Measurements from ENCODE around the gene HERC6. TPM values are rescaled to one million over a fixed set of nuclear protein-coding genes. Genes with fewer than 3 reads are reported as not detected.
"Not testable (repeated sequence)": the region's sequence is repeated elsewhere in the genome, so short reads cannot be mapped to it uniquely, and the experiment has no call there.

HERC6 gene
- 10 to 100 TPM; 26.8 to 29.5 TPM for total RNA-seq
- 10 to 100 TPM; 28.4 to 32.0 TPM for polyA plus RNA-seq

GRCh38 chr4:88378691-88379559, at the start of gene HERC6:
TSS of gene HERC6 (plus strand) at chr4:88378852. CDS start at chr4:88378922, 70 bp downstream.
- peak; percentile 74 to 89 (median 80) for DNase-seq
- no peaks in the 10 kb centered on the region for H3K36me3 ChIP-seq (ENCODE audit: insufficient read depth, low read length)
- H3K27me3 ChIP-seq (ENCODE audit: insufficient read depth, low read length), result no peaks in the 10 kb centered on the region
- peaks cover 37 to 54% (median 43%) of the 10 kb centered on the region in 4 donors for H3K4me1 Mint-ChIP-seq
- H3K27ac ChIP-seq (ENCODE audit: low read depth, low read length), result peak within 1 kb of the TSS; percentile 86
- peak within 1 kb of the TSS; percentile 94 to 98 (median 97) for H3K27ac Mint-ChIP-seq
- H3K27me3 Mint-ChIP-seq, result no peaks in the 10 kb centered on the region
- H3K9me3 Mint-ChIP-seq, result peaks cover 0 to 2% (median 0%) of the 10 kb centered on the region in 8 donors
- peak within 1 kb of the TSS; percentile 95 to 99 (median 97) for H3K4me3 Mint-ChIP-seq
- H3K36me3 Mint-ChIP-seq, result peaks cover 13 to 18% of the 10 kb centered on the region in 2 donors
- ChIA-PET CTCF (ENCODE audit: partially characterized antibody) (interaction anchor here (0.7 to 2.6 kb wide), 15 partner anchors 9 to 136 kb away, joined by 3 to 18 read pairs (median 4); partner anchors contain the start of genes HERC5 and PPM1K), POLR2A (ENCODE audit: partially characterized antibody) (interaction anchor here (1.0 to 2.5 kb wide), 8 partner anchors 9 to 215 kb away, joined by 3 to 66 read pairs (median 4); partner anchors contain the start of genes HERC5 and PPM1K)
- no peaks in the 10 kb centered on the region for H3K9me3 ChIP-seq (ENCODE audit: control insufficient read depth in 1 of 2, low read length in 2 of 2)
- peak within 1 kb of the TSS; percentile 82 to 96 for H3K4me3 ChIP-seq (ENCODE audit: low read length in 2 of 2)
- H3K4me1 ChIP-seq (ENCODE audit: insufficient read depth, low read length), result peaks cover 37% of the 10 kb centered on the region
- intact Hi-C loops (cut with micrococcal nuclease), result loop anchor here (1.0 to 10.0 kb wide), 5 partner anchors 78 to 956 kb away; partner anchors contain the start of genes HERC3, HERC5, NUDT9 and PPM1K

GRCh38 chr4:88333741-88334405, 44.8 kb upstream of the HERC6 start:
- H3K27ac Mint-ChIP-seq, result no peak overlapping the region
- no peak overlapping the region for H3K4me3 Mint-ChIP-seq
- H3K36me3 Mint-ChIP-seq, result no peaks in the 10 kb centered on the region
- H3K4me1 Mint-ChIP-seq, result peaks cover 0 to 5% (median 3%) of the 10 kb centered on the region in 4 donors
- DNase-seq, result no peak
- Histone ChIP-seq H3K27ac (ENCODE audit: low read depth, low read length) (no peak overlapping the region), H3K4me3 (ENCODE audit: low read length in 2 of 2) (no peak overlapping the region), H3K36me3 (ENCODE audit: insufficient read depth, low read length) (no peaks in the 10 kb centered on the region), H3K9me3 (ENCODE audit: control insufficient read depth in 1 of 2, low read length in 2 of 2) (no peaks in the 10 kb centered on the region), H3K4me1 (ENCODE audit: insufficient read depth, low read length) (no peaks in the 10 kb centered on the region), H3K27me3 (ENCODE audit: insufficient read depth, low read length) (no peaks in the 10 kb centered on the region)
- H3K9me3 Mint-ChIP-seq, result peaks cover 0 to 3% (median 0%) of the 10 kb centered on the region in 8 donors
- ChIA-PET CTCF (ENCODE audit: partially characterized antibody) (interaction anchor here (0.7 kb wide), 2 partner anchors 8 to 181 kb away, joined by 3 read pairs; no protein-coding TSS in a partner anchor), POLR2A (ENCODE audit: partially characterized antibody) (no interaction called here)
- peaks cover 1 to 3% of the 10 kb centered on the region in 2 donors for H3K27me3 Mint-ChIP-seq
- intact Hi-C loops (cut with micrococcal nuclease), result no loop called here

GRCh38 chr4:88335092-88335665, 43.5 kb upstream of the HERC6 start:
- POLR2A ChIA-PET (ENCODE audit: partially characterized antibody), result interaction anchor here (0.7 kb wide), 1 partner anchor 90 kb away, joined by 3 read pairs; no protein-coding TSS in a partner anchor

GRCh38 chr4:88341227-88342192, 37.1 kb upstream of the HERC6 start:
- H3K27ac Mint-ChIP-seq, result peak overlapping the region in 1 of 7 donors; percentile 0
- ChIA-PET CTCF (ENCODE audit: partially characterized antibody) (interaction anchor here (1.1 kb wide), 2 partner anchors 11 to 174 kb away, joined by 3 to 4 read pairs; no protein-coding TSS in a partner anchor), POLR2A (ENCODE audit: partially characterized antibody) (interaction anchor here (1.5 kb wide), 1 partner anchor 57 kb away, joined by 7 read pairs; the partner anchor contains the start of gene PPM1K)
- H3K4me1 Mint-ChIP-seq, result no peaks in the 10 kb centered on the region
- Histone ChIP-seq H3K36me3 (ENCODE audit: insufficient read depth, low read length) (no peaks in the 10 kb centered on the region), H3K27me3 (ENCODE audit: insufficient read depth, low read length) (no peaks in the 10 kb centered on the region), H3K27ac (ENCODE audit: low read depth, low read length) (no peak overlapping the region), H3K4me3 (ENCODE audit: low read length in 2 of 2) (no peak overlapping the region), H3K4me1 (ENCODE audit: insufficient read depth, low read length) (no peaks in the 10 kb centered on the region), H3K9me3 (ENCODE audit: control insufficient read depth in 1 of 2, low read length in 2 of 2) (no peaks in the 10 kb centered on the region)
- H3K27me3 Mint-ChIP-seq, result no peaks in the 10 kb centered on the region
- H3K36me3 Mint-ChIP-seq, result no peaks in the 10 kb centered on the region
- no peaks in the 10 kb centered on the region for H3K9me3 Mint-ChIP-seq
- no peak overlapping the region for H3K4me3 Mint-ChIP-seq
- no peak for DNase-seq
- intact Hi-C loops (cut with micrococcal nuclease), result no loop called here

More at GRCh38 chr4:88335092-88335665, 43.5 kb upstream of the HERC6 start:
- Histone ChIP-seq H3K4me3 (ENCODE audit: low read length in 2 of 2) (no peak overlapping the region), H3K27ac (ENCODE audit: low read depth, low read length) (no peak overlapping the region), H3K36me3 (ENCODE audit: insufficient read depth, low read length) (no peaks in the 10 kb centered on the region), H3K9me3 (ENCODE audit: control insufficient read depth in 1 of 2, low read length in 2 of 2) (no peaks in the 10 kb centered on the region), H3K27me3 (ENCODE audit: insufficient read depth, low read length) (no peaks in the 10 kb centered on the region), H3K4me1 (ENCODE audit: insufficient read depth, low read length) (no peaks in the 10 kb centered on the region)
- peaks cover 1 to 3% of the 10 kb centered on the region in 2 donors for H3K27me3 Mint-ChIP-seq
- H3K4me1 Mint-ChIP-seq, result peaks cover 0 to 5% (median 3%) of the 10 kb centered on the region in 4 donors
- CTCF ChIA-PET (ENCODE audit: partially characterized antibody), result no interaction called here
- no peak overlapping the region for H3K27ac Mint-ChIP-seq
- no peak for DNase-seq
- H3K36me3 Mint-ChIP-seq, result no peaks in the 10 kb centered on the region
- no peak overlapping the region for H3K4me3 Mint-ChIP-seq
- intact Hi-C loops (cut with micrococcal nuclease), result no loop called here
- H3K9me3 Mint-ChIP-seq, result peaks cover 0 to 3% (median 0%) of the 10 kb centered on the region in 8 donors

GRCh38 chr4:88346902-88347301, 31.8 kb upstream of the HERC6 start:
- H3K4me3 Mint-ChIP-seq; H3K36me3 Mint-ChIP-seq; POLR2A ChIA-PET (ENCODE audit: partially characterized antibody); CTCF ChIA-PET (ENCODE audit: partially characterized antibody); H3K9me3 ChIP-seq (ENCODE audit: control insufficient read depth in 1 of 2, low read length in 2 of 2); H3K27ac ChIP-seq (ENCODE audit: low read depth, low read length); H3K9me3 Mint-ChIP-seq; H3K4me1 Mint-ChIP-seq; H3K4me1 ChIP-seq (ENCODE audit: insufficient read depth, low read length); H3K27me3 Mint-ChIP-seq; H3K36me3 ChIP-seq (ENCODE audit: insufficient read depth, low read length); H3K4me3 ChIP-seq (ENCODE audit: low read length in 2 of 2); DNase-seq; H3K27ac Mint-ChIP-seq; H3K27me3 ChIP-seq (ENCODE audit: insufficient read depth, low read length); intact Hi-C loops (cut with micrococcal nuclease): not testable (repeated sequence)

- H3K27me3 Mint-ChIP-seq; H3K9me3 ChIP-seq (ENCODE audit: control insufficient read depth in 1 of 2, low read length in 2 of 2); H3K27ac ChIP-seq (ENCODE audit: low read depth, low read length); H3K27ac Mint-ChIP-seq; H3K4me3 Mint-ChIP-seq; H3K4me1 ChIP-seq (ENCODE audit: insufficient read depth, low read length); POLR2A ChIA-PET (ENCODE audit: partially characterized antibody); H3K4me3 ChIP-seq (ENCODE audit: low read length in 2 of 2); H3K4me1 Mint-ChIP-seq; H3K36me3 ChIP-seq (ENCODE audit: insufficient read depth, low read length); CTCF ChIA-PET (ENCODE audit: partially characterized antibody); DNase-seq; H3K36me3 Mint-ChIP-seq; intact Hi-C loops (cut with micrococcal nuclease); H3K27me3 ChIP-seq (ENCODE audit: insufficient read depth, low read length): not testable (repeated sequence)
- peaks cover 0 to 17% (median 3%) of the 10 kb centered on the region in 8 donors for H3K9me3 Mint-ChIP-seq
These were observed 29.9 kb upstream of the HERC6 start for GRCh38 chr4:88348761-88349160.

Data from CD4-positive, alpha-beta memory T cell (primary cell).